GM19397 (cell line): ENCODE data around the gene DNMT3L.
"Not testable (repeated sequence)": the region's sequence is repeated elsewhere in the genome, so short reads cannot be mapped to it uniquely, and the experiment has no call there.

Source experiments
- ATAC-seq: cut with Tn5 transposase; IDR thresholded peaks from one replicate; pipeline ENCODE4 v1.9.1; 2021; ENCODE audit warnings: mild to moderate bottlenecking, moderate library complexity; ENCODE audit not compliant: unreplicated experiment

The DNMT3L gene

GRCh38 chr21:44261675-44262295 lies at the start of gene DNMT3L:
TSS of gene DNMT3L (minus strand) at chr21:44261897. CDS start at chr21:44261259, 638 bp downstream.
- no peak for ATAC-seq

- ATAC-seq: no peak
Measured at GRCh38 chr21:44310628-44311507, 49.2 kb upstream of the DNMT3L start.

GRCh38 chr21:44306936-44307704 lies 45.4 kb upstream of the DNMT3L start:
- no peak for ATAC-seq

- no peak for ATAC-seq
Measured at GRCh38 chr21:44305691-44306090, 44.0 kb upstream of the DNMT3L start.

GRCh38 chr21:44304877-44305293 lies 43.2 kb upstream of the DNMT3L start:
- ATAC-seq: no peak

GRCh38 chr21:44304011-44304616 lies 42.4 kb upstream of the DNMT3L start:
- ATAC-seq: no peak

- ATAC-seq: no peak
Measured at GRCh38 chr21:44303490-44303981, 41.8 kb upstream of the DNMT3L start.

- ATAC-seq: not testable (repeated sequence)
Measured at GRCh38 chr21:44302573-44303401, 41.1 kb upstream of the DNMT3L start.

GRCh38 chr21:44301961-44302406 lies 40.3 kb upstream of the DNMT3L start:
- ATAC-seq: no peak

GRCh38 chr21:44301141-44301540 lies 39.4 kb upstream of the DNMT3L start:
- ATAC-seq: no peak

GRCh38 chr21:44300262-44300959 lies 38.7 kb upstream of the DNMT3L start:
- peak; percentile 38 for ATAC-seq

GRCh38 chr21:44299458-44300261 lies 38.0 kb upstream of the DNMT3L start, which contains the start of gene PFKL:
TSS of gene PFKL (plus strand) at chr21:44300053. CDS start at chr21:44300106, 53 bp downstream.
- peak; percentile 67 for ATAC-seq

- no peak for ATAC-seq
Measured at GRCh38 chr21:44299085-44299457, 37.4 kb upstream of the DNMT3L start.

GRCh38 chr21:44298301-44298700 lies 36.6 kb upstream of the DNMT3L start:
- ATAC-seq: no peak

GRCh38 chr21:44297525-44298290 lies 36.0 kb upstream of the DNMT3L start:
- ATAC-seq: no peak

- no peak for ATAC-seq
Measured at GRCh38 chr21:44296916-44297315, 35.2 kb upstream of the DNMT3L start.

GRCh38 chr21:44296103-44296519 lies 34.4 kb upstream of the DNMT3L start:
- no peak for ATAC-seq

GRCh38 chr21:44295646-44296045 lies 33.9 kb upstream of the DNMT3L start:
- ATAC-seq: no peak
